Adrenal gland (tissue), 12 donors: Measurements from ENCODE around the gene SDHC. TPM values are rescaled to one million over a fixed set of nuclear protein-coding genes. Genes with fewer than 3 reads are reported as not detected.

Experiments
- DNase-seq, 7 donors: peaks; one replicate each; pipeline ENCODE4 v3.0.0-alpha.2; 2019 to 2020
- H3K27ac ChIP-seq, 5 donors: fragments of 200-600 bp; sonication (generic) in 4 of 5; 1 replicate in 3 of 5; 2 replicates in 2 of 5; pipeline versions ENCODE4 v1.5.1 to v1.8.0; 2016 to 2020; ENCODE audit warnings: mild to moderate bottlenecking in 1 of 5
- H3K27me3 ChIP-seq: fragments of 200-600 bp; 2 replicates; pipeline ENCODE4 v1.8.0; 2021
- H3K36me3 ChIP-seq, 2 donors: fragments of 200-600 bp; replicated peaks in 1 of 2; 1 replicate in 1 of 2; 2 replicates in 1 of 2; pipeline versions ENCODE4 v1.5.1 to v1.8.0; 2018 to 2022
- H3K4me1 ChIP-seq, 2 donors: fragments of 200-600 bp; replicated peaks in 1 of 2; 1 replicate in 1 of 2; 2 replicates in 1 of 2; pipeline versions ENCODE4 v1.5.1 to v1.8.0; 2018 to 2021
- H3K4me3 ChIP-seq, 4 donors: fragments of 200-600 bp; sonication (generic) in 3 of 4; one replicate each; pipeline ENCODE4 v1.5.1; 2016 to 2018
- H3K9me3 ChIP-seq, 3 donors: fragments of 200-600 bp; sonication (generic) in 1 of 3; replicated peaks in 1 of 3; 1 replicate in 2 of 3; 2 replicates in 1 of 3; pipeline versions ENCODE4 v1.5.1 to v1.8.0; 2016 to 2021
- CTCF ChIP-seq, 6 experiments: fragments of 450-650 bp in 4 of 6; fragments of 200-600 bp in 2 of 6; sonication (generic) in 1 of 6; IDR thresholded peaks; 1 replicate in 5 of 6; 2 replicates in 1 of 6; pipeline versions ENCODE4 v1.5.1 to v1.8.0; 2016 to 2021; ENCODE audit warnings: antibody characterized with exemption in 6 of 6, mild to moderate bottlenecking in 2 of 6, moderate library complexity in 1 of 6
- POLR2A ChIP-seq, 2 donors: fragments of 450-650 bp; IDR thresholded peaks; one replicate each; pipeline ENCODE4 v1.6.1; 2017; ENCODE audit warnings: antibody characterized with exemption in 2 of 2, mild to moderate bottlenecking in 2 of 2, moderate library complexity in 1 of 2
- WGBS, 4 donors: extraction: QIAGEN DNeasy Blood & Tissue Kit in 2 of 4; methylation state at CpG; one replicate each; pipeline versions ENCODE4 v1.1.5 to v1.1.7; 2013 to 2017; 5-methylcytosine and 5-hydroxymethylcytosine counted together
- intact Hi-C, 2 donors: fragments of 100-400 bp; cut with DNase I; formaldehyde crosslinking; loops; one replicate each; pipeline versions ENCODE4 v1.14.1 to v1.15.0; 2022 to 2023
- polyA plus RNA-seq, 3 donors: library from polyadenylated mRNA; stranded (reverse); fragments of 200-250 nt in 2 of 3; fragments of 350-450 nt in 1 of 3; fragmentation: Illumina TruSeq in 1 of 3; extraction: RNeasy Lipid Tissue Mini Kit (QIAGEN cat#74804) in 1 of 3; gene quantifications; one replicate each; pipeline ENCODE4 v1.2.3, GENCODE V29; 2013 to 2014
- total RNA-seq, 9 donors: library from RNA; depleted of rRNA in 4 of 9; stranded (reverse); fragments of >200 nt in 4 of 9; fragments of 120-200 nt in 1 of 9; fragmentation: NEBNext Ultra II Directional in 1 of 9; extraction: Animal tissue kit (Norgen Biotek cat#: 25700) in 1 of 9; gene quantifications; one replicate each; pipeline versions ENCODE4 v1.1.0 to v1.2.4, GENCODE V29; 2013 to 2023
- donor health status: healthy with polysubstance abuse.
- donor health status: Bipolar disorder and iron deficiency.
- donor health status: DM: yes; HTN: yes; CAD: no.
- donor health status: DM: no; HTN: no; CAD: no.
- donor health status: DM: no; HTN: no; CAD: no.
- donor health status: DM: yes; HTN: yes; CAD: no.

SDHC gene
- total and polyA plus RNA-seq, 12 donors: 45.0 to 434 (median 253) TPM

GRCh38 chr1:161282991-161283390 lies 31.2 kb upstream of the SDHC start:
- TF ChIP-seq CTCF (IDR thresholded peaks at IDR 0.05): no peak
- TF ChIP-seq POLR2A (IDR thresholded peaks at IDR 0.05): no peak
- 94 to 100% (median 96%) methylated on average over 1 of the region's 1 CpG for WGBS, 4 donors
- Histone ChIP-seq H3K4me1 (no peaks in the 10 kb centered on the region), H3K36me3 (no peaks in the 10 kb centered on the region), H3K9me3 (no peaks in the 10 kb centered on the region), H3K27me3 (no peaks in the 10 kb centered on the region), H3K27ac (no peak overlapping the region), H3K4me3 (no peak overlapping the region)
- intact Hi-C loops: no loop called here
- no peak for DNase-seq

GRCh38 chr1:161285113-161285512 lies 29.1 kb upstream of the SDHC start:
- H3K36me3 ChIP-seq: no peaks in the 10 kb centered on the region
- H3K9me3 ChIP-seq: no peaks in the 10 kb centered on the region
- 90 to 100% (median 96%) methylated on average over 2 of the region's 2 CpGs for WGBS, 4 donors
- intact Hi-C loops: loop anchor here in 1 of 2 donors (5.0 kb wide), 1 partner anchor 58 kb away; the partner anchor contains the start of gene TOMM40L
- H3K4me1 ChIP-seq: no peaks in the 10 kb centered on the region
- H3K4me3 ChIP-seq: no peak overlapping the region
- H3K27ac ChIP-seq: no peak overlapping the region
- no peaks in the 10 kb centered on the region for H3K27me3 ChIP-seq
- DNase-seq: no peak
- TF ChIP-seq POLR2A (IDR thresholded peaks at IDR 0.05) (no peak), CTCF (IDR thresholded peaks at IDR 0.05) (no peak)

- Histone ChIP-seq H3K36me3 (no peaks in the 10 kb centered on the region), H3K27me3 (no peaks in the 10 kb centered on the region), H3K4me1 (no peaks in the 10 kb centered on the region), H3K4me3 (no peak overlapping the region), H3K9me3 (no peaks in the 10 kb centered on the region), H3K27ac (no peak overlapping the region)
- TF ChIP-seq POLR2A (IDR thresholded peaks at IDR 0.05): no peak
- DNase-seq: no peak
- 72 to 83% (median 76%) methylated on average over 5 of the region's 5 CpGs for WGBS, 4 donors
- intact Hi-C loops: loop anchor here in 1 of 2 donors (5.0 kb wide), 1 partner anchor 58 kb away; the partner anchor contains the start of gene TOMM40L
Measured at GRCh38 chr1:161285521-161285920, 28.7 kb upstream of the SDHC start.

- H3K4me3 ChIP-seq: no peak overlapping the region
- no peaks in the 10 kb centered on the region for H3K27me3 ChIP-seq
- intact Hi-C loops: loop anchor here in 1 of 2 donors (5.0 kb wide), 1 partner anchor 60 kb away; the partner anchor contains the start of gene TOMM40L
- 89 to 95% (median 93%) methylated on average over 3 of the region's 3 CpGs for WGBS, 4 donors
- TF ChIP-seq POLR2A (IDR thresholded peaks at IDR 0.05) (no peak), CTCF (IDR thresholded peaks at IDR 0.05) (no peak)
- no peak for DNase-seq
- no peaks in the 10 kb centered on the region for H3K4me1 ChIP-seq
- H3K27ac ChIP-seq: no peak overlapping the region
- no peaks in the 10 kb centered on the region for H3K9me3 ChIP-seq
- H3K36me3 ChIP-seq: no peaks in the 10 kb centered on the region
Measured at GRCh38 chr1:161287482-161288054, 26.6 kb upstream of the SDHC start.

- 77 to 86% (median 83%) methylated on average over 1 of the region's 1 CpG for WGBS, 4 donors
- Histone ChIP-seq H3K4me1 (no peaks in the 10 kb centered on the region), H3K27ac (no peak overlapping the region), H3K36me3 (no peaks in the 10 kb centered on the region), H3K27me3 (no peaks in the 10 kb centered on the region), H3K4me3 (no peak overlapping the region), H3K9me3 (no peaks in the 10 kb centered on the region)
- intact Hi-C loops: loop anchor here in 1 of 2 donors (10.0 kb wide), 1 partner anchor 66 kb away; the partner anchor contains the start of genes APOA2 and TOMM40L
- no peak for TF ChIP-seq CTCF (IDR thresholded peaks at IDR 0.05)
- TF ChIP-seq POLR2A (IDR thresholded peaks at IDR 0.05): no peak
- DNase-seq: no peak
Measured at GRCh38 chr1:161290779-161291178, 23.4 kb upstream of the SDHC start.
